ENCODE measurements around the gene F5.

The F5 gene

DNA sequence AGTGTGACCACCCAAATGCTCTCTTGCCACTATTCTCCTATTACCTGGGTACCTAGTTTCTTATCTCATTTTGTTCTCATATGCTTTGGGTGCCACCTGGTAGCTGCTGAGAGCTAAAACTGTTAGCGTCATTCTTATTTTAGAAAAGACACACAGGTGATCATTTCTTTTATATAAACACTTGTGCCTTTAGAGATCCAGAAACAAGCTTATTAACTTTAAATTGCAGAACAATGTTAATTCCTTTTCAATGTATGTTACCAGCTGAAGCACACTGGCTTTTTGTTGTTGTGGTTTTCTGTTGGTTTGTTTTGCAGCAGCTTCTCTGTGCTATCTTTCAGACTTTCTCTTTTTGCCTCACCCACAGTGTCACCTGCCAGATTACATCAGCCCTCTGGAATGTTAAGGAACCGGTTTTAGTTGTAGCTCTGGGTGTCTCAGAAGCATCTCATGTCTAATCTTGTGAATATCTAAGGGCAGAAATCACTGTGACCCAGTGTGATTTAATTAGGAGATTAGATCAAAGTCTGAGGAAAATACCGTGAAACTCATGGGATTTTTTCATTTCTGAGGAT is 57.1 kb downstream of the F5 start:
- DNase-seq (ENCODE audit: insufficient read length) = no peak
- no peak for TF ChIP-seq POLR2A (IDR thresholded peaks at IDR 0.05; ENCODE audit: low read depth, low read length)
- no peak for TF ChIP-seq TAF1 (IDR thresholded peaks at IDR 0.05; ENCODE audit: borderline replicate concordance, low read depth, low read length)
- TF ChIP-seq POLR2AphosphoS5 (IDR thresholded peaks at IDR 0.05; ENCODE audit: low read depth, low read length) = no peak
- no peak for FAIRE-seq

DNA sequence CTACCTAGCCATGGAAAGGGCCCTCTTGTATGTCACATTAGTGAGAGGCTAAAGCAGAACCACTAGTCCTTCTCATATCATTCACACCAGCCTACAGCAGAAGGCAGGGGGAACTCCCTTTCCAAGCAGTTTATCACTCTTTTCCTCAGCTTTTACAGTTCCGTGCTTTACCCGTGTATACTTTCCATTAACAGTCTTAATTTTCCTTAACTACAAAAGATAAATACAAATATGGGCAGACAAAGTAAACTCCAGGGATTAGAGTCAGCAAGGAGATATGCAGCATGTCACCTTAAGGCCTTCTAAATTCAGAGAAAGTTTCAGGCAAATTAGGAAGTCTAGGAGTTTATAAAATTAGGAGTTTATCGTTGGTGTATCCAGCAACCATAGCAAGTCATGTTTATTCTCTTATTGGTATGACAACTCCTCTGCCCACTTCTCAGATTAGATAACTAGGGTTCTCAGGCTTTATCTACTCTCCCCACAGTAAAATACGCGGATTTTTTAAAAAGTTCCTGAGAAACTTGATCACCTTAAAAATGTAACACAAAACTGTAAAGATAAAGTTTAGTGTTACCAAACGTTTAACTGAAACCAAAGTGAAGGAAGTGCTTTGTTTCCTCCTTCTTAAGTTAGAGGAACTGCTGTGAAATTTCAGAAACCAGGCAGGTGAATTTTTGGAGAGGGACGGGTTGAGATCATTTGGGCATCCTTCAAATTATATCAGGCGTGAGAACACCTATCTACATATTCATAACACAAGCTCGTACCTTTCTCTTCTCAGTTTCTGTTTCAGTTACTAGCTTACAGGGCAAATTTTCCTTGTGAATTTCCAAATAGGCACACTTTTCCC is 57.8 kb downstream of the F5 start:
- no peak for TF ChIP-seq POLR2A (IDR thresholded peaks at IDR 0.05; ENCODE audit: low read depth, low read length)
- TF ChIP-seq TAF1 (IDR thresholded peaks at IDR 0.05; ENCODE audit: borderline replicate concordance, low read depth, low read length) = no peak
- TF ChIP-seq POLR2AphosphoS5 (IDR thresholded peaks at IDR 0.05; ENCODE audit: low read depth, low read length) = no peak
- DNase-seq (ENCODE audit: insufficient read length) (no peak), FAIRE-seq (peak; percentile 36)

DNA sequence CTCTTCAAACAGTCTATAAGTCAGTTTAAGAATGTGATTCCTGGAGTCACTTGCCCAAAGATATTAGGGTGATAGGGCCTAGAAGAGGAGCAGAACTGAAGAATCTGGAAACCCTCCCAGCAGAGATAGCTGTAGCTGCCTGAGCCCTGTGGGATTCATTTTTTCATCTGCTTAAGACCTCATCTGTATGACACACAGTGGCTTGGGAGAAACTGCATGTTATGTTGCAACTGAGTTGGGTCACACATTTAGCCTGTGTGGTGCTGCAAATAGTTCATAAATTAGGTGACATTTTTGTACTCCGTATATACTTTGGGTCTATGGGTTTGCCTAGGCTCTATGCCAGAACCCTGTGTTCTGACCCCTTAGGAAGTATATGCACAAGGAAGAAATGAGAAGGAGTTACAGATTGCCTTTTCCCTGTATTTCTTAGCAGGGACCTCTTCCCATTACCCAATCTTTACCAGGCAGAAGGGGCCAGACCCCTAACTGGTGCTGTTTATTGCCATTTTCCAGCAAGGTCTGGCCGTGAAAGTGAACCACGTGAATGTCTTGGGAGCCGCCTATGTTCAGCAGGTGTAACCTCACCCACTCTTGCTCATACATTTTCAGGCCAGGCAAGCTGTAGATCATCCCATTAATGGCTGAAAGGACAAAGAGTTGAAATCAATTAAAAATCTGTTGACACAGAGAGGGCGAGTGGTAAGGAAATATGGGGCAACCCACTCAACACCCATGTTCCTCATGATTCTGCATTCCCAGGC is 58.6 kb downstream of the F5 start:
- FAIRE-seq (no peak), DNase-seq (ENCODE audit: insufficient read length) (no peak)
- TF ChIP-seq POLR2A (IDR thresholded peaks at IDR 0.05; ENCODE audit: low read depth, low read length) = no peak
- no peak for TF ChIP-seq TAF1 (IDR thresholded peaks at IDR 0.05; ENCODE audit: borderline replicate concordance, low read depth, low read length)
- TF ChIP-seq POLR2AphosphoS5 (IDR thresholded peaks at IDR 0.05; ENCODE audit: low read depth, low read length) = no peak

DNA sequence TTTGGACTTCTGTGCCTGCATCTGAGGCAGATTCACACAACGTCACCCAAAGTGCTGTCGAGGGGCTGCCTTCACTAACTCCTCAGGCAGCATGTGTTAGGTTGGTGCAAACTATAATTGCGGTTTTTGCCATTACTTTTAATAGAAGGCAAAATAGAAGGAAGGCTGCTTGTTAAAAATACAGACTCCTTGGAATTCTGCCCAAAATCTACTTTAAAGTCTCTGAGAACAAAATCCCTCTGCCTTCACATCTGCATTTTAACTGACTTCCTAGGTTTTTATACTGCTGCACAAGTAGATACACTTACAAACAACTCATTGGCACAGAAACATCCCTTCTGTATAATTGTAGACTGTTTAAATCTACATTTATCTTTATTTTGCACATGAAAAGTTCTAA is 59.3 kb downstream of the F5 start:
- no peak for TF ChIP-seq POLR2A (IDR thresholded peaks at IDR 0.05; ENCODE audit: low read depth, low read length)
- DNase-seq (ENCODE audit: insufficient read length) = no peak
- FAIRE-seq = no peak

DNA sequence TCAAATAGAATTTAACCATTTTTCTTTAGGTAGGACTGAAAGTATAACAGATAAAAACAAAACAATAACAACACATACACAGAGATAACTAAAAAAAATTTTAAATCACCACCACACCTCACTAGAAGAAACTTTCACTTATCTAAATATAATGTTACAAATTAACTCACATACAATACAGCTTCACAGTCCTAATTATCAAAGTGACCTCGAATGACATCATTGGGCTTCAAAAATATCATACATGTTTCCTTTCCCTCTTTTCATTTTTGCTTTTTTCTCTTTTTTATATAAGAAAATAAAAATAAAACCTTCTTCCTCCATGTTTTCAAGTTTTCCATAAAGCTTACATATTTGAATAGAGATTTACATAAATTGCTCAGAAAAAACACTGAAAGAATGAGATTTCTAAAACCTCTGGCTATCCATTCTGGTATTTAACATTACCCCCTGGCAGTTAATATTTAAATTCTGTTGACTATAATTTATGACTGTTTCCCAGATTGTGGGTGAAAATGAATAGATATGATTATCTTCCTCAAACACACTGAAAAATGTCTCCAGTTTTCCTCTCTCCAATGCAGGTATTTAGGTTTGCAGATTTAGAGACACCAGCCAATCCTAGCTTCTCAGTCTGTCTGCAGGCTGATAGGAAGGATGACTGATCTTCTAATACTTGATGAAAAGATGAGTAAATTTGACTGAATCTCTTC is 60.0 kb downstream of the F5 start:
- DNase-seq (ENCODE audit: insufficient read length) = no peak
- no peak for FAIRE-seq
- TF ChIP-seq POLR2AphosphoS5 (IDR thresholded peaks at IDR 0.05; ENCODE audit: low read depth, low read length) (no peak), TAF1 (IDR thresholded peaks at IDR 0.05; ENCODE audit: borderline replicate concordance, low read depth, low read length) (no peak), POLR2A (IDR thresholded peaks at IDR 0.05; ENCODE audit: low read depth, low read length) (no peak)

DNA sequence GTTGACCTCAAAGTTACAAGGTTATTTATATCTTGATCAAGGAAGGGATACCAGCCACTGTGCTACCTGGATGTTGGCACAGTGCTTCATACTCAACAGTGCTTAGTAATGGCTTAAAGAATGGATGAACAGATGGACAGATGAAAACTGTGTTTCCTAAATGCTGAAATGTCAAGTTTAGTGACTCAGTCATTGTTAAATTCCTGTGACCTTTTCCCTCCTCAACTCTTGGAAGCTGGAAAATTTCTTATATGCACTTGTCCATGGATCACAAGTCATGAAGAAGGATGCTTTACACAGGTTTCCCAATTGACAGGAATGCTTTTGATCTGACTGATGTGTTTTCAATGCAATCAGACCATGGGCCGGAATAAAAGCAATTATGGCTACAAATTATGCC is 60.9 kb downstream of the F5 start:
- FAIRE-seq (no peak), DNase-seq (ENCODE audit: insufficient read length) (no peak)
- TF ChIP-seq POLR2A (IDR thresholded peaks at IDR 0.05; ENCODE audit: low read depth, low read length) (no peak), TAF1 (IDR thresholded peaks at IDR 0.05; ENCODE audit: borderline replicate concordance, low read depth, low read length) (no peak), POLR2AphosphoS5 (IDR thresholded peaks at IDR 0.05; ENCODE audit: low read depth, low read length) (no peak)

DNA sequence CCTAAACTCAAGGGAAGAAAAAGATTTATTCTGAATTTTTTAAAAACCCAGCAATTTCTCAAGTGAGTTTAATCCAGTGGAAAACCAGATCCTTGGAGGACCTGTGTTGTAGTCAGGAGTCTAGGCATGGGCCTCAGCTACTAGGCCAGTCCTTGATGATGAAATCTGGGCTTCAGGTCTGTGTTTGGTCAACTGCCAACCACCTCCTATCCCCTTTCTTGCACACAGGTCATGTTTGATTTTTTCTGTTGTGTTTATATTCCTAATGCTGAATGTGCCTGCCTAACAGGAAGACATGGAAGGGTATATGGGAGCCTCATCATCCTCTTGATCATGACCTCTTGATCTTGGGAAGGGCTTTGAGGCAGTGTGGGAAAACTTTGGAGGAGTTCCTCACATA is 62.4 kb downstream of the F5 start:
- no peak for DNase-seq (ENCODE audit: insufficient read length)
- no peak for FAIRE-seq
- no peak for TF ChIP-seq POLR2AphosphoS5 (IDR thresholded peaks at IDR 0.05; ENCODE audit: low read depth, low read length)

DNA sequence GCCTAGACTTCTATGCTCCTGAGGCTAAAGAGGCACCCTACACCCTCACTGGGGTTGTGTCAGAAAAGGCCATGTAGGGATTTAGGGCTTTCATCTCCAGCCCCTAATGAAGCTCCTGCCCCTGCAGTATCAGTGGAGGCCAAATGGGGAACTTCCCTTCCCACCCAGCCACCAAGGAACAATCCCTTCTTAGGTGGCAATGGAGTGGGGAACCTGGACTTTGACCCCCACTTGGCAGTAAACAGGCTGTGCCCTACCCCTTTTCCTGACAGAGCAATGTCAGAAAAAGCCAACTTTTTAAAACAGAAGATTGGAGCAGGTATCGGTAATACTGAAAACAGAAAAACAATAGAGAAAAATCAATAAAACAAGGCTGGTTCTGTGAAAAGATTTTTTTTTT is 65.1 kb downstream of the F5 start:
- TF ChIP-seq POLR2A (IDR thresholded peaks at IDR 0.05; ENCODE audit: low read depth, low read length) (no peak), TAF1 (IDR thresholded peaks at IDR 0.05; ENCODE audit: borderline replicate concordance, low read depth, low read length) (no peak), POLR2AphosphoS5 (IDR thresholded peaks at IDR 0.05; ENCODE audit: low read depth, low read length) (no peak)
- DNase-seq (ENCODE audit: insufficient read length) = no peak
- no peak for FAIRE-seq

DNA sequence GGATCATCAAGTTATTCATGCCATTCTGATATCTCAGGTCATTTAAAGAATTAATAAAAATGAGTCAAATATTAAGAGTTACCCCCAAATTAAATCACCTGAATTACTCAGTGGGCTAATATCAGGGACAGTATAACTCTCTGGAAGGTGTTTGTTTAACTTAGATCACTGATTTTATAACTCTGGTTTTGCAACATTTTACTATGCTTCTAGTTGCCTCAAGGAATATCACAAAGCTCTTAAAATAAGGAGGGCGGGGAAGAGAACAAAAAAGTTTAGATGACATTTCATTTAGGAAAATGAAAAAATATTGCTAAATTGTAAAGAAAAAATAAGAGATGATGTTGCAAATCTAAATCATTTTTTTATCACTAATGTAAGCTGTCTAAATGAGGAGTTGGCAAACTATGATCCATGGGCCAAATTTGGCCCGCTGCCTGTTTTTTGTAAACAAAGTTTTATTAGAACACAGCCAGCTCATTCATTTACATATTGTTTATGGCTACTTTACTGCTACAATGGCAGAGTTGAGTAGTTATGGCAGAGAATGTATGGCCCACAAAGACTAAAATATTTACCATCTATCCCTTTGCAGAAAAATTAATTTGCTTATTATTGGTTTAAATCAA is 68.6 kb downstream of the F5 start:
- DNase-seq (ENCODE audit: insufficient read length) = no peak
- TF ChIP-seq POLR2AphosphoS5 (IDR thresholded peaks at IDR 0.05; ENCODE audit: low read depth, low read length) = no peak
- no peak for TF ChIP-seq TAF1 (IDR thresholded peaks at IDR 0.05; ENCODE audit: borderline replicate concordance, low read depth, low read length)
- no peak for TF ChIP-seq POLR2A (IDR thresholded peaks at IDR 0.05; ENCODE audit: low read depth, low read length)
- no peak for FAIRE-seq

DNA sequence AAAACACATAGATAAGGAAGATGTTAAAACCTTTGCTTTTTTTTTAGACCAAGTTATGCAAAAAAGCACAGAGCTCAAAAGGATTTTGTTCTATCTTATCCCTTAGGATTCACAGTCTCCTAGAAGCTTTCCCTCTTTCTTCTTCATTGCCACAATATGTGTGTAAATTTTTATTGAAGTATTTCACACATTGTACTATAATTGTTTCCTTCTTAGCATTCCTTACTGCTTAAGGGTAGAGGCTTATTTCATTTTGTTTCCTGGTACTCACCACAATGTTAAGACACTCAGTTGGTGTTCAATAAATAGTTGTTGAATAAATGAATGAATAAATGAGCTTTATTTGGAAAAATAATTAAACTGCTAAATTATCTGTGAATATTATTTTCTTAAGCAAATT is 70.6 kb downstream of the F5 start:
- no peak for DNase-seq (ENCODE audit: insufficient read length)
- TF ChIP-seq POLR2AphosphoS5 (IDR thresholded peaks at IDR 0.05; ENCODE audit: low read depth, low read length) (no peak), TAF1 (IDR thresholded peaks at IDR 0.05; ENCODE audit: borderline replicate concordance, low read depth, low read length) (no peak), POLR2A (IDR thresholded peaks at IDR 0.05; ENCODE audit: low read depth, low read length) (no peak)
- no peak for FAIRE-seq
